Breast epithelium (tissue), 3 donors: ENCODE data around the gene TNK2.

Experiments used
- POLR2A ChIP-seq: fragments of 450-650 bp; IDR thresholded peaks from one replicate; pipeline ENCODE4 v1.6.1; 2016; ENCODE audit warnings: antibody characterized with exemption, mild to moderate bottlenecking, moderate library complexity
- POLR2AphosphoS5 ChIP-seq, 3 donors: sonication (generic); formaldehyde crosslinking; IDR thresholded peaks; one replicate each; pipeline ENCODE4 v1.6.1; 2017; ENCODE audit warnings: antibody characterized with exemption in 3 of 3
- TF ChIP-seq, protein P1 (sequence below), 3 donors: fragments of 450-650 bp; IDR thresholded peaks; one replicate each; pipeline ENCODE4 v1.5.1; 2016 to 2017; ENCODE audit warnings: antibody characterized with exemption in 3 of 3, mild to moderate bottlenecking in 3 of 3, moderate library complexity in 3 of 3

DNA sequence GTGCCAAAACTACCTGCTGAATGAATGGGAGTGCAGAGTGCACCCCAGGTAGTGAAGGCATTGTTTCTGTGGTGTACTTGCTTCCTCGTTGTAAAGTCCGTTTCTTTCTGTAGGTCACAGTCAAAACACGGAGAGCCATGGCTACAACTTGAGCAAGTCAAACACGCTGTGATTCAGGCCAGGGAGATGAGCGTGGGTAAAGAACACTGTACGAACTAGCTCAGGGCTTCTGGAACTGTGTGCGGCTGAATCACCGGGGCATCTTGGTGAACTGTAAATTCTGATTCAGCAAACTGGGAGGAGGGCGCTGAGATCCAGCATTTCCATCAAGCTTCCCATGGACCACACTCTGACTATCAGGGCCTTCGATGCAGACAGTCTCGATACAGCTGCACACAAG is 5.0 kb upstream of the TNK2 start:
- TF ChIP-seq POLR2A (no peak), POLR2AphosphoS5 (IDR thresholded peaks at IDR 0.05) (no peak)
- TF ChIP-seq, protein P1, sequence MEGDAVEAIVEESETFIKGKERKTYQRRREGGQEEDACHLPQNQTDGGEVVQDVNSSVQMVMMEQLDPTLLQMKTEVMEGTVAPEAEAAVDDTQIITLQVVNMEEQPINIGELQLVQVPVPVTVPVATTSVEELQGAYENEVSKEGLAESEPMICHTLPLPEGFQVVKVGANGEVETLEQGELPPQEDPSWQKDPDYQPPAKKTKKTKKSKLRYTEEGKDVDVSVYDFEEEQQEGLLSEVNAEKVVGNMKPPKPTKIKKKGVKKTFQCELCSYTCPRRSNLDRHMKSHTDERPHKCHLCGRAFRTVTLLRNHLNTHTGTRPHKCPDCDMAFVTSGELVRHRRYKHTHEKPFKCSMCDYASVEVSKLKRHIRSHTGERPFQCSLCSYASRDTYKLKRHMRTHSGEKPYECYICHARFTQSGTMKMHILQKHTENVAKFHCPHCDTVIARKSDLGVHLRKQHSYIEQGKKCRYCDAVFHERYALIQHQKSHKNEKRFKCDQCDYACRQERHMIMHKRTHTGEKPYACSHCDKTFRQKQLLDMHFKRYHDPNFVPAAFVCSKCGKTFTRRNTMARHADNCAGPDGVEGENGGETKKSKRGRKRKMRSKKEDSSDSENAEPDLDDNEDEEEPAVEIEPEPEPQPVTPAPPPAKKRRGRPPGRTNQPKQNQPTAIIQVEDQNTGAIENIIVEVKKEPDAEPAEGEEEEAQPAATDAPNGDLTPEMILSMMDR (IDR thresholded peaks at IDR 0.05), result no peak
